CD8-positive, alpha-beta memory T cell (primary cell): Measurements from ENCODE around the gene WRNIP1. TPM values are rescaled to one million over a fixed set of nuclear protein-coding genes. Genes with fewer than 3 reads are reported as not detected.

Source experiments
- CTCF ChIA-PET: fragments of 350-600 bp; sonication (Branson Sonifier 250); formaldehyde crosslinking; loops from one replicate; lab custom pipeline; 2021; ENCODE audit warnings: antibody characterized with exemption; lab: Charles Lee
- POLR2A ChIA-PET: fragments of 350-600 bp; sonication (Branson Sonifier 250); formaldehyde crosslinking; loops from one replicate; lab custom pipeline; 2021; ENCODE audit warnings: antibody characterized with exemption; lab: Charles Lee
- DNase-seq, 5 donors: peaks; one replicate each; pipeline versions ENCODE4 v3.0.0 to v3.0.0-alpha.2; 2020 to 2022; ENCODE audit warnings: mixed read lengths in 1 of 5
- H3K27ac ChIP-seq: one replicate; pipeline ENCODE4 v1.7.0; 2013; ENCODE audit warnings: low read depth, mild to moderate bottlenecking, low read length, moderate library complexity
- H3K27me3 ChIP-seq: 2 replicates; pipeline ENCODE4 v1.7.0; 2013; ENCODE audit warnings: low read length, mild to moderate bottlenecking; ENCODE audit not compliant: insufficient read depth, poor library complexity, severe bottlenecking
- H3K36me3 ChIP-seq: 2 replicates; pipeline ENCODE4 v1.7.0; 2013; ENCODE audit warnings: mild to moderate bottlenecking, low read length, moderate library complexity; ENCODE audit not compliant: insufficient read depth
- H3K4me1 ChIP-seq: 2 replicates; pipeline ENCODE4 v1.7.0; 2013; ENCODE audit warnings: mild to moderate bottlenecking, low read length, moderate library complexity; ENCODE audit not compliant: insufficient read depth
- H3K4me3 ChIP-seq: 2 replicates; pipeline ENCODE4 v1.7.0; 2013; ENCODE audit warnings: mild to moderate bottlenecking, low read length
- H3K9me3 ChIP-seq: 2 replicates; pipeline ENCODE4 v1.7.0; 2013; ENCODE audit warnings: mild to moderate bottlenecking, low read length
- H3K27ac Mint-ChIP-seq, 8 donors: one replicate each; pipeline ENCODE4 v1.8.0; 2020 to 2021; ENCODE audit warnings: mixed read lengths in 8 of 8, mild to moderate bottlenecking in 6 of 8, inconsistent platforms in 3 of 8, moderate library complexity in 3 of 8
- H3K27me3 Mint-ChIP-seq, 2 donors: one replicate each; pipeline ENCODE4 v1.8.0; 2020 to 2021; ENCODE audit warnings: mixed read lengths in 2 of 2, mild to moderate bottlenecking in 1 of 2, moderate library complexity in 1 of 2
- H3K36me3 Mint-ChIP-seq, 3 donors: one replicate each; pipeline ENCODE4 v1.8.0; 2020 to 2021; ENCODE audit warnings: mixed read lengths in 3 of 3, inconsistent platforms in 1 of 3, mild to moderate bottlenecking in 1 of 3
- H3K4me1 Mint-ChIP-seq, 3 donors: one replicate each; pipeline ENCODE4 v1.8.0; 2020 to 2021; ENCODE audit warnings: mixed read lengths in 3 of 3, inconsistent platforms in 1 of 3, mild to moderate bottlenecking in 1 of 3
- H3K4me3 Mint-ChIP-seq, 7 donors: one replicate each; pipeline ENCODE4 v1.8.0; 2020 to 2021; ENCODE audit warnings: mixed read lengths in 7 of 7, mild to moderate bottlenecking in 6 of 7, moderate library complexity in 4 of 7, inconsistent platforms in 2 of 7
- H3K9me3 Mint-ChIP-seq, 5 donors: one replicate each; pipeline ENCODE4 v1.8.0; 2020 to 2022; ENCODE audit warnings: mixed read lengths in 5 of 5, mild to moderate bottlenecking in 3 of 5, moderate library complexity in 2 of 5, inconsistent platforms in 1 of 5
- polyA plus RNA-seq: library from polyadenylated mRNA; unstranded; fragments of 300-500 nt; fragmentation: Illumina TruSeq; gene quantifications from one replicate; pipeline ENCODE4 v1.2.3, GENCODE V29; 2021
- total RNA-seq, 2 experiments: library from RNA; stranded (reverse); gene quantifications; one replicate each; pipeline ENCODE4 v1.2.3, GENCODE V29; 2021

The WRNIP1 gene
- total and polyA plus RNA-seq, 3 experiments from 2014 or later: 55.8 to 58.7 (median 58.5) TPM

GRCh38 chr6:2783188-2783963 lies 18.2 kb downstream of the WRNIP1 start:
- Mint-ChIP-seq H3K4me1 (peaks cover 15 to 30% (median 23%) of the 10 kb centered on the region in 3 donors), H3K9me3 (no peaks in the 10 kb centered on the region), H3K4me3 (no peak overlapping the region), H3K27me3 (no peaks in the 10 kb centered on the region), H3K36me3 (peaks cover 4 to 90% (median 13%) of the 10 kb centered on the region in 3 donors), H3K27ac (peak overlapping the region in 5 of 8 donors; percentile 4 to 77 (median 36))
- no peaks in the 10 kb centered on the region for H3K4me1 ChIP-seq
- ChIA-PET POLR2A (no interaction called here), CTCF (interaction anchor here (1.0 kb wide), 1 partner anchor 8 kb away, joined by 3 read pairs; no protein-coding TSS in a partner anchor)
- no peak for DNase-seq
- no peak overlapping the region for H3K4me3 ChIP-seq
- no peaks in the 10 kb centered on the region for H3K27me3 ChIP-seq
- H3K36me3 ChIP-seq: peaks cover 7% of the 10 kb centered on the region
- H3K9me3 ChIP-seq: no peaks in the 10 kb centered on the region
- peak overlapping the region; percentile 28 for H3K27ac ChIP-seq

GRCh38 chr6:2784061-2784460 lies 18.9 kb downstream of the WRNIP1 start:
- peaks cover 7% of the 10 kb centered on the region for H3K36me3 ChIP-seq
- H3K9me3 Mint-ChIP-seq: no peaks in the 10 kb centered on the region
- POLR2A ChIA-PET: no interaction called here
- H3K36me3 Mint-ChIP-seq: peaks cover 4 to 84% (median 13%) of the 10 kb centered on the region in 3 donors
- H3K27me3 ChIP-seq: no peaks in the 10 kb centered on the region
- no peaks in the 10 kb centered on the region for H3K27me3 Mint-ChIP-seq
- peak overlapping the region in 3 of 8 donors; percentile 4 to 31 (median 5) for H3K27ac Mint-ChIP-seq
- peaks cover 13 to 23% (median 19%) of the 10 kb centered on the region in 3 donors for H3K4me1 Mint-ChIP-seq
- peak overlapping the region; percentile 28 for H3K27ac ChIP-seq
- no peaks in the 10 kb centered on the region for H3K9me3 ChIP-seq
- CTCF ChIA-PET: no interaction called here
- DNase-seq: no peak
- no peak overlapping the region for H3K4me3 ChIP-seq
- no peak overlapping the region for H3K4me3 Mint-ChIP-seq
- no peaks in the 10 kb centered on the region for H3K4me1 ChIP-seq

- H3K4me3 Mint-ChIP-seq: no peak overlapping the region
- Histone ChIP-seq H3K9me3 (no peaks in the 10 kb centered on the region), H3K4me3 (no peak overlapping the region), H3K4me1 (no peaks in the 10 kb centered on the region), H3K27me3 (no peaks in the 10 kb centered on the region), H3K27ac (no peak overlapping the region), H3K36me3 (peaks cover 7% of the 10 kb centered on the region)
- POLR2A ChIA-PET: no interaction called here
- H3K9me3 Mint-ChIP-seq: no peaks in the 10 kb centered on the region
- no peak for DNase-seq
- CTCF ChIA-PET: no interaction called here
- H3K4me1 Mint-ChIP-seq: peaks cover 13 to 21% (median 19%) of the 10 kb centered on the region in 3 donors
- no peaks in the 10 kb centered on the region for H3K27me3 Mint-ChIP-seq
- peaks cover 4 to 78% (median 13%) of the 10 kb centered on the region in 3 donors for H3K36me3 Mint-ChIP-seq
- H3K27ac Mint-ChIP-seq: peak overlapping the region in 2 of 8 donors; percentile 10 to 91
Observed at GRCh38 chr6:2784930-2785329, 19.7 kb downstream of the WRNIP1 start.

- no peak for DNase-seq
- peaks cover 4 to 64% (median 15%) of the 10 kb centered on the region in 3 donors for H3K36me3 Mint-ChIP-seq
- Histone ChIP-seq H3K27ac (no peak overlapping the region), H3K9me3 (no peaks in the 10 kb centered on the region), H3K36me3 (no peaks in the 10 kb centered on the region), H3K4me3 (no peak overlapping the region), H3K27me3 (no peaks in the 10 kb centered on the region), H3K4me1 (peaks cover under 1% of the 10 kb centered on the region)
- peak overlapping the region in 3 of 8 donors; percentile 17 to 61 (median 51) for H3K27ac Mint-ChIP-seq
- ChIA-PET CTCF (no interaction called here), POLR2A (no interaction called here)
- no peaks in the 10 kb centered on the region for H3K27me3 Mint-ChIP-seq
- H3K9me3 Mint-ChIP-seq: no peaks in the 10 kb centered on the region
- peaks cover 15 to 24% (median 19%) of the 10 kb centered on the region in 3 donors for H3K4me1 Mint-ChIP-seq
- H3K4me3 Mint-ChIP-seq: no peak overlapping the region
Observed at GRCh38 chr6:2786269-2786668, 21.1 kb downstream of the WRNIP1 start.

- H3K4me1 Mint-ChIP-seq: peaks cover 31 to 38% (median 35%) of the 10 kb centered on the region in 3 donors
- H3K27ac ChIP-seq: no peak overlapping the region
- ChIA-PET POLR2A (interaction anchor here (0.5 to 1.5 kb wide), 8 partner anchors 9 to 313 kb away, joined by 3 to 9 read pairs (median 4); partner anchors contain the start of genes SERPINB1 and WRNIP1), CTCF (interaction anchor here (0.8 to 3.9 kb wide), 18 partner anchors 10 to 197 kb away, joined by 3 to 28 read pairs (median 5); partner anchors contain the start of genes SERPINB1 and WRNIP1)
- H3K9me3 ChIP-seq: no peaks in the 10 kb centered on the region
- no peaks in the 10 kb centered on the region for H3K36me3 ChIP-seq
- H3K36me3 Mint-ChIP-seq: peaks cover 4 to 21% (median 7%) of the 10 kb centered on the region in 3 donors
- DNase-seq: peak in 4 of 5 donors; percentile 17 to 70 (median 38)
- peak overlapping the region; percentile 30 to 91 (median 74) for H3K27ac Mint-ChIP-seq
- H3K4me3 ChIP-seq: no peak overlapping the region
- H3K27me3 Mint-ChIP-seq: no peaks in the 10 kb centered on the region
- H3K9me3 Mint-ChIP-seq: no peaks in the 10 kb centered on the region
- peak overlapping the region in 4 of 7 donors; percentile 41 to 53 (median 42) for H3K4me3 Mint-ChIP-seq
- H3K4me1 ChIP-seq: peaks cover 23% of the 10 kb centered on the region
- no peaks in the 10 kb centered on the region for H3K27me3 ChIP-seq
Observed at GRCh38 chr6:2790588-2791449, 25.6 kb downstream of the WRNIP1 start.

- H3K27ac Mint-ChIP-seq: peak overlapping the region; percentile 30 to 91 (median 74)
- H3K4me3 Mint-ChIP-seq: peak overlapping the region in 4 of 7 donors; percentile 41 to 53 (median 42)
- Histone ChIP-seq H3K9me3 (no peaks in the 10 kb centered on the region), H3K27me3 (no peaks in the 10 kb centered on the region), H3K36me3 (no peaks in the 10 kb centered on the region), H3K4me3 (no peak overlapping the region), H3K27ac (no peak overlapping the region), H3K4me1 (peaks cover 23% of the 10 kb centered on the region)
- CTCF ChIA-PET: interaction anchor here (0.8 to 3.9 kb wide), 19 partner anchors 8 to 197 kb away, joined by 3 to 28 read pairs (median 5); partner anchors contain the start of genes SERPINB1 and WRNIP1
- no peaks in the 10 kb centered on the region for H3K27me3 Mint-ChIP-seq
- no peaks in the 10 kb centered on the region for H3K9me3 Mint-ChIP-seq
- no peak for DNase-seq
- peaks cover 4 to 15% (median 5%) of the 10 kb centered on the region in 3 donors for H3K36me3 Mint-ChIP-seq
- POLR2A ChIA-PET: interaction anchor here (0.6 to 1.5 kb wide), 7 partner anchors 9 to 312 kb away, joined by 3 to 9 read pairs (median 4); partner anchors contain the start of genes SERPINB1 and WRNIP1
- H3K4me1 Mint-ChIP-seq: peaks cover 31 to 38% (median 32%) of the 10 kb centered on the region in 3 donors
Observed at GRCh38 chr6:2791450-2791974, 26.3 kb downstream of the WRNIP1 start.

GRCh38 chr6:2792330-2793110 lies 27.3 kb downstream of the WRNIP1 start:
- Mint-ChIP-seq H3K4me3 (peak overlapping the region in 3 of 7 donors; percentile 19 to 61 (median 57)), H3K4me1 (peaks cover 31 to 38% (median 36%) of the 10 kb centered on the region in 3 donors), H3K27ac (peak overlapping the region; percentile 42 to 93 (median 85)), H3K36me3 (peaks cover 0 to 11% (median 5%) of the 10 kb centered on the region in 3 donors), H3K9me3 (no peaks in the 10 kb centered on the region), H3K27me3 (no peaks in the 10 kb centered on the region)
- Histone ChIP-seq H3K27ac (no peak overlapping the region), H3K27me3 (no peaks in the 10 kb centered on the region), H3K9me3 (no peaks in the 10 kb centered on the region), H3K4me3 (no peak overlapping the region), H3K36me3 (no peaks in the 10 kb centered on the region), H3K4me1 (peaks cover 23% of the 10 kb centered on the region)
- ChIA-PET CTCF (interaction anchor here (1.2 to 3.9 kb wide), 7 partner anchors 15 to 196 kb away, joined by 4 to 28 read pairs (median 8); no protein-coding TSS in a partner anchor), POLR2A (interaction anchor here (0.7 to 1.5 kb wide), 2 partner anchors 27 to 49 kb away, joined by 3 to 5 read pairs; partner anchors contain the start of genes SERPINB1 and WRNIP1)
- DNase-seq: no peak
